Thymus (tissue), 11 donors: ENCODE data around the gene NUBPL. TPM values are rescaled to one million over a fixed set of nuclear protein-coding genes. Genes with fewer than 3 reads are reported as not detected.
A peak's percentile ranks its signal among the peaks of the same experiment; 100 is the strongest.
"Not testable (repeated sequence)": the region's sequence is repeated elsewhere in the genome, so short reads cannot be mapped to it uniquely, and the experiment has no call there.

ENCODE experiments used
- DNase-seq, 9 donors: peaks; one replicate each; pipeline ENCODE4 v3.0.0-alpha.2; 2013; ENCODE audit warnings: low spot score in 9 of 9, low read depth in 6 of 9, missing footprints in 1 of 9
- H3K27ac ChIP-seq, 2 donors: one replicate each; pipeline ENCODE4 v1.5.1; 2013; ENCODE audit warnings: control low read depth in 1 of 2, low read depth in 1 of 2, low read length in 1 of 2, mild to moderate bottlenecking in 1 of 2, moderate library complexity in 1 of 2
- H3K27me3 ChIP-seq, 2 donors: one replicate each; pipeline ENCODE4 v1.5.1; 2013; ENCODE audit warnings: low read length in 1 of 2; ENCODE audit not compliant: control insufficient read depth in 2 of 2, insufficient read depth in 1 of 2
- H3K36me3 ChIP-seq, 2 donors: one replicate each; pipeline ENCODE4 v1.5.1; 2013; ENCODE audit warnings: low read length in 1 of 2, mild to moderate bottlenecking in 1 of 2, moderate library complexity in 1 of 2; ENCODE audit not compliant: control insufficient read depth in 2 of 2, insufficient read depth in 2 of 2
- H3K4me1 ChIP-seq, 2 donors: one replicate each; pipeline ENCODE4 v1.5.1; 2013; ENCODE audit warnings: low read length in 2 of 2; ENCODE audit not compliant: control insufficient read depth in 2 of 2, insufficient read depth in 2 of 2
- H3K4me3 ChIP-seq, 2 donors: one replicate each; pipeline ENCODE4 v1.5.1; 2013; ENCODE audit warnings: low read length in 2 of 2, control low read depth in 1 of 2, mild to moderate bottlenecking in 1 of 2
- H3K9me3 ChIP-seq, 2 donors: one replicate each; pipeline ENCODE4 v1.5.1; 2013; ENCODE audit warnings: low read length in 1 of 2, mild to moderate bottlenecking in 1 of 2; ENCODE audit not compliant: control insufficient read depth in 2 of 2, insufficient read depth in 1 of 2
- WGBS: extraction: QIAGEN DNeasy Blood & Tissue Kit; methylation state at CpG from one replicate; pipeline ENCODE4 v1.1.7; 2013; 5-methylcytosine and 5-hydroxymethylcytosine counted together
- polyA plus RNA-seq: library from polyadenylated mRNA; stranded (reverse); fragments of 200-250 nt; gene quantifications from one replicate; pipeline ENCODE4 v1.2.3, GENCODE V29; 2013
- total RNA-seq: library from RNA; stranded (reverse); fragments of 120-200 nt; gene quantifications from one replicate; pipeline ENCODE4 v1.2.4, GENCODE V29; 2013
- donor health status: healthy.

Gene NUBPL
- total and polyA plus RNA-seq, 2 donors = 7.4 to 14.2 TPM

DNA sequence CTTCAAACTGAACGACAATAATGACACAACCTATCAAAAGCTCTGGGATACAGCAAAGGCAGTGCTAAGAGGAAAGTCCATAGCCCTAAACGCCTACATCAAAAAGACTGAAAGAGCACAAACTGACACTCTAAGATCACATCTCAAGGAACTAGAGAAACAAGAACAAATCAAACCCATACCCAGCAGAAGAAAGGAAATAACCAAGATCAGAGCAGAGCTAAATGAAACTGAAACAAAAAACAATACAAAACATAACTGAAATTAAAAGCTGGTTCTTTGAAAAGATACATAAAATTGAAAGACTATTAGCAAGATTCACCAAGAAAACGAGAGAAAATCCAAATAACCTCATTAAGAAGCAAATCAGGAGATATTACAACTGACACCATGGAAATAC is 306.9 kb downstream of the NUBPL start:
- not testable (repeated sequence) for H3K27ac ChIP-seq, H3K36me3 ChIP-seq, H3K4me1 ChIP-seq, H3K27me3 ChIP-seq, H3K9me3 ChIP-seq, H3K4me3 ChIP-seq
- 93% methylated on average over 3 of the region's 3 CpGs for WGBS
- peak in 1 of 9 donors; percentile 18 for DNase-seq

DNA sequence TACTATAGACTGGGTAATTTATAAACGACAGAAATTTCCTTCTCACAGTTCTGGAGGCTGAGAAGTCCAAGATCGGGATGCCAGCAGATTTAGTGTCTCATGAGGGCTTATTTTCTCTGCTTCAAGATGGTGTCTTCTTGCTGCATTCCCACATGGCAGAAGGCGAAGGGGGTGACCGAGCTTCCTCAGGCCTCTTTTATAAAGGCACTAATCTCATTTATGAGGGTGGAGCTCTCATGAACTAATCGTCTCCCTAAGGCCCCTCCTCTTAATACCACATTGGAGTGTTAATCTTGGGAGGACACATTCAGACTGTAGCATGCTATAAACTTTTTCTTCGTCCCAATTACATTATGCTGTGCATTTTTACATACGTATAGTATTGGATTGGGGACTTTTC is 315.5 kb downstream of the NUBPL start:
- Histone ChIP-seq H3K4me1 (no peaks in the 10 kb centered on the region), H3K9me3 (no peaks in the 10 kb centered on the region), H3K4me3 (no peak overlapping the region), H3K27me3 (no peaks in the 10 kb centered on the region), H3K36me3 (no peaks in the 10 kb centered on the region), H3K27ac (peak overlapping the region in 1 of 2 donors; percentile 4)
- DNase-seq = no peak
- WGBS = 97% methylated on average over 7 of the region's 7 CpGs

GRCh38 chr14:31877255-31877798 is 316.1 kb downstream of the NUBPL start:
- Histone ChIP-seq H3K36me3 (no peaks in the 10 kb centered on the region), H3K27me3 (no peaks in the 10 kb centered on the region)

GRCh38 chr14:31879661-31880348 is 318.6 kb downstream of the NUBPL start:
- WGBS = 70% methylated on average over 7 of the region's 7 CpGs
- no peak for DNase-seq
- no peaks in the 10 kb centered on the region for H3K9me3 ChIP-seq
- no peaks in the 10 kb centered on the region for H3K27me3 ChIP-seq
- H3K27ac ChIP-seq = no peak overlapping the region
- no peak overlapping the region for H3K4me3 ChIP-seq
- no peaks in the 10 kb centered on the region for H3K4me1 ChIP-seq
- H3K36me3 ChIP-seq = no peaks in the 10 kb centered on the region

More at GRCh38 chr14:31877255-31877798, 316.1 kb downstream of the NUBPL start:
- Histone ChIP-seq H3K4me1 (no peaks in the 10 kb centered on the region), H3K9me3 (no peaks in the 10 kb centered on the region), H3K27ac (peak overlapping the region in 1 of 2 donors; percentile 4), H3K4me3 (no peak overlapping the region)
- DNase-seq = no peak
- WGBS = 49% methylated on average over 9 of the region's 9 CpGs

DNA sequence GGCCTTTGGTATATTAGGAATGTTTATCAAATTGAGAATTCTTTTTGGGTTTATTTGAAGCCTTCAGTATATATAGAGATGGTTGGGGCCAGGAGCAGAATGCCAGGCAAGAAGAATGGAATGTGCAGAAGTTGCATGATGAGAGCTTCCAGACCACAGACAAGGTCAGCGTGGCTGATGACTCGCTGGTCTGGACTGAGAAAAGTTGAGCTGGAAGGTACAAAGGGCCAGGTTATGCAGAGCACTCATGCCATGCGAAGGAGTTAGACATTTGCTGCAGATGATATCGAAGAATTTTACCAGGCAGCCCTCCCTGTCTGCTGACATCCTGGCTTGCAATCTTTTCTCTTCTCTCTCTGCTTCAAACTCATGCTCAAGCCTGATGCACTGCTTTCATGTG is 319.7 kb downstream of the NUBPL start:
- no peaks in the 10 kb centered on the region for H3K9me3 ChIP-seq
- DNase-seq = no peak
- 96% methylated on average over 4 of the region's 4 CpGs for WGBS

GRCh38 chr14:31881531-31882310 is 320.5 kb downstream of the NUBPL start:
- 92% methylated on average over 4 of the region's 4 CpGs for WGBS
- no peaks in the 10 kb centered on the region for H3K36me3 ChIP-seq
- no peaks in the 10 kb centered on the region for H3K9me3 ChIP-seq
- H3K4me1 ChIP-seq = no peaks in the 10 kb centered on the region
- no peak overlapping the region for H3K27ac ChIP-seq
- H3K4me3 ChIP-seq = no peak overlapping the region
- DNase-seq = no peak
- no peaks in the 10 kb centered on the region for H3K27me3 ChIP-seq

More for the DNA sequence above, 319.7 kb downstream of the NUBPL start:
- Histone ChIP-seq H3K4me1 (no peaks in the 10 kb centered on the region), H3K27ac (no peak overlapping the region), H3K27me3 (no peaks in the 10 kb centered on the region), H3K4me3 (no peak overlapping the region), H3K36me3 (no peaks in the 10 kb centered on the region)

DNA sequence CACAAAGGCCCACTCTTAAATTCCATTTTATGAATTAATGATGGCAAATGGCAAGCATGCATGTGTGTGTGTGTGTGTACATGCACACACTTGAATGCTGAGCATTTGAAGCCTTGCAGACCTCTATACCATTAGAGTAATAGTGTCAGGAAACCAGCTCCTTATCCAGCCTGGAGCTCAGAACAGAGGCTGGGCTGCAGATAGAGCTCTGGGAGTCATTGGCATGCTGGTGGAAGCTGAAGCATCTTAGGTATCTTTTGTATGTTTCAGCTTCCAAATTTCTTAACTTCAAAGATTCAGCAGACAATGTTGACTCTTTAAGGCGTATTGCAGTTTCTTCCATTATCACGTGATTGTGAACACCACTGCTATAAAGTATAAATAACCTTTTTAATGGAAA is 323.0 kb downstream of the NUBPL start:
- Histone ChIP-seq H3K4me1 (no peaks in the 10 kb centered on the region), H3K27ac (no peak overlapping the region), H3K27me3 (no peaks in the 10 kb centered on the region), H3K4me3 (no peak overlapping the region), H3K36me3 (no peaks in the 10 kb centered on the region), H3K9me3 (no peaks in the 10 kb centered on the region)
- DNase-seq = no peak
- WGBS = 95% methylated on average over 2 of the region's 2 CpGs

DNA sequence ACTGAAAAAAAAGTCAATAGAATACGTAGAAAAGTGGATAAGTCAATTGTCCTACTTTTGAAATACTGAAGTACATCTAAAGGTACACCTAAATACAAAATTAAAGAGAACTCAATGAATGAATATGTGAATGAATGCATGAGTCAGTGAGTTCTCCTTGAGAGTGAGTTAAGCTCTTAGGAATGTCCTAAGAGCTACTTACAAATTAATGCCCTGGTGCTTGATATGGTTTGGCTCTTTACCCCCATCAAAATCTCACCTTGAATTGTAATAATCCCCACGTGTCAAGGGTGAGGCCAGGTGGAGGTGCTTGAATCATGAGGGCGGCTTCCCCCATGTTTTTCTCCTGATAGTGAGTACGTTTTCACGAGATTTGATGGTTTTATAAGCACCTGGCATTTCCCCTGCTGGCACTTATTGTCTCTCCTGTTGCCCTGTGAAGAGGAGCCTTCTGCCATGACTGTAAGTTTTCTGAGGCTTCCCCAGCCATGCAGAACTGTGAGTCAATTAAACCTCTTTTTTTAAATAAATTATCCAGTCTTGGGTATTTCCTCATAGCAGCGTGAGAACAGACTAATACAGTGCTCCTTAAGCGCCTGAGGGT is 323.7 kb downstream of the NUBPL start:
- Histone ChIP-seq H3K36me3 (no peaks in the 10 kb centered on the region), H3K9me3 (no peaks in the 10 kb centered on the region), H3K27ac (no peak overlapping the region), H3K4me3 (no peak overlapping the region), H3K4me1 (no peaks in the 10 kb centered on the region), H3K27me3 (no peaks in the 10 kb centered on the region)
- 94% methylated on average over 7 of the region's 7 CpGs for WGBS
- DNase-seq = no peak
